ENCODE results near the gene NETO2.
A peak's percentile ranks its signal among the peaks of the same experiment; 100 is the strongest.

NETO2 gene

GRCh38 chr16:47045023-47045422 lies 98.7 kb downstream of the NETO2 start:
- no peak for DNase-seq

GRCh38 chr16:47043970-47044684 lies 99.6 kb downstream of the NETO2 start:
- no peak for DNase-seq

GRCh38 chr16:47043200-47043599 lies 100.5 kb downstream of the NETO2 start:
- DNase-seq, result no peak

GRCh38 chr16:47037746-47038458 lies 105.8 kb downstream of the NETO2 start:
- DNase-seq, result peak; percentile 43 to 59

- DNase-seq, result no peak
Observed at GRCh38 chr16:47037396-47037745, 106.4 kb downstream of the NETO2 start.

GRCh38 chr16:47036201-47036600 lies 107.5 kb downstream of the NETO2 start:
- DNase-seq, result no peak

- no peak for DNase-seq
Observed at GRCh38 chr16:47035436-47035835, 108.3 kb downstream of the NETO2 start.

- DNase-seq, result no peak
Observed at GRCh38 chr16:47034455-47034854, 109.3 kb downstream of the NETO2 start.

GRCh38 chr16:47033176-47033575 lies 110.6 kb downstream of the NETO2 start:
- no peak for DNase-seq

GRCh38 chr16:47029724-47030123 lies 114.0 kb downstream of the NETO2 start:
- no peak for DNase-seq

GRCh38 chr16:47028767-47029377 lies 114.9 kb downstream of the NETO2 start:
- no peak for DNase-seq

Measured in NCI-H2081 (cell line).